Natural killer cell (primary cell): ENCODE data around the gene ERV3-1. TPM values are rescaled to one million over a fixed set of nuclear protein-coding genes. Genes with fewer than 3 reads are reported as not detected.
"Not testable (repeated sequence)": the region's sequence is repeated elsewhere in the genome, so short reads cannot be mapped to it uniquely, and the experiment has no call there.

Source experiments
- ATAC-seq, 3 donors: fragments of 150-1000 bp in 2 of 3; fragments of 200-7000 bp in 1 of 3; cut with Tn5 transposase; 1 replicate in 1 of 3; 2 replicates in 2 of 3; pipeline ENCODE4 v1.10.0; 2021; ENCODE audit warnings: mild to moderate bottlenecking in 2 of 3, moderate library complexity in 2 of 3
- DNase-seq, 2 donors: peaks; one replicate each; pipeline versions ENCODE4 v3.0.0 to v3.0.0-alpha.2; 2013 to 2021; ENCODE audit warnings: mixed read lengths in 1 of 2
- H3K27ac ChIP-seq: one replicate; pipeline ENCODE4 v1.5.1; 2013; ENCODE audit warnings: mild to moderate bottlenecking, low read length
- H3K27me3 ChIP-seq: one replicate; pipeline ENCODE4 v1.6.1; 2013; ENCODE audit warnings: low read length; ENCODE audit not compliant: control insufficient read depth, insufficient read depth
- H3K36me3 ChIP-seq: one replicate; pipeline ENCODE4 v1.6.1; 2013; ENCODE audit warnings: low read length; ENCODE audit not compliant: control insufficient read depth, insufficient read depth
- H3K4me1 ChIP-seq: one replicate; pipeline ENCODE4 v1.6.1; 2013; ENCODE audit warnings: low read length; ENCODE audit not compliant: control insufficient read depth, insufficient read depth
- H3K4me3 ChIP-seq: one replicate; pipeline ENCODE4 v1.5.1; 2013; ENCODE audit warnings: low read length
- H3K9me3 ChIP-seq: one replicate; pipeline ENCODE4 v1.6.1; 2013; ENCODE audit warnings: low read length; ENCODE audit not compliant: control insufficient read depth, insufficient read depth
- H3K27ac Mint-ChIP-seq, 2 donors: one replicate each; pipeline ENCODE4 v1.8.0; 2022; ENCODE audit warnings: mild to moderate bottlenecking in 2 of 2, mixed read lengths in 2 of 2, moderate library complexity in 1 of 2
- H3K27me3 Mint-ChIP-seq, 2 donors: one replicate each; pipeline ENCODE4 v1.8.0; 2022; ENCODE audit warnings: low read depth in 2 of 2, mixed read lengths in 2 of 2
- H3K36me3 Mint-ChIP-seq: one replicate; pipeline ENCODE4 v1.8.0; 2022; ENCODE audit warnings: mixed read lengths
- H3K4me1 Mint-ChIP-seq, 2 donors: one replicate each; pipeline ENCODE4 v1.8.0; 2022; ENCODE audit warnings: mixed read lengths in 2 of 2
- H3K4me3 Mint-ChIP-seq: one replicate; pipeline ENCODE4 v1.8.0; 2022; ENCODE audit warnings: mild to moderate bottlenecking, moderate library complexity, mixed read lengths
- H3K9me3 Mint-ChIP-seq, 2 donors: one replicate each; pipeline ENCODE4 v1.8.0; 2022; ENCODE audit warnings: mixed read lengths in 2 of 2
- WGBS: methylation state at CpG from one replicate; pipeline ENCODE4 v1.1.7; 2013; ENCODE audit warnings: missing lambda C conversion rate; ENCODE audit not compliant: insufficient coverage; 5-methylcytosine and 5-hydroxymethylcytosine counted together
- intact Hi-C: fragments of 100-400 bp; cut with micrococcal nuclease; formaldehyde crosslinking; loops from one replicate; pipeline ENCODE4 v1.14.2; 2022
- total RNA-seq, 4 donors: library from RNA; stranded (reverse); fragments of 120-200 nt in 1 of 4; gene quantifications; one replicate each; pipeline versions ENCODE4 v1.2.3 to v1.2.4, GENCODE V29; 2013 to 2022
- TF ChIP-seq, protein P1 (sequence below): fragments of 200-600 bp; IDR thresholded peaks from one replicate; pipeline ENCODE4 v1.8.0; 2022; ENCODE audit warnings: antibody characterized with exemption

ERV3-1 gene
- total RNA-seq, 3 donors from 2014 or later (not counting 1 experiment from before 2014, with no cell fraction given), result 26.3 to 35.1 (median 34.2) TPM

DNA sequence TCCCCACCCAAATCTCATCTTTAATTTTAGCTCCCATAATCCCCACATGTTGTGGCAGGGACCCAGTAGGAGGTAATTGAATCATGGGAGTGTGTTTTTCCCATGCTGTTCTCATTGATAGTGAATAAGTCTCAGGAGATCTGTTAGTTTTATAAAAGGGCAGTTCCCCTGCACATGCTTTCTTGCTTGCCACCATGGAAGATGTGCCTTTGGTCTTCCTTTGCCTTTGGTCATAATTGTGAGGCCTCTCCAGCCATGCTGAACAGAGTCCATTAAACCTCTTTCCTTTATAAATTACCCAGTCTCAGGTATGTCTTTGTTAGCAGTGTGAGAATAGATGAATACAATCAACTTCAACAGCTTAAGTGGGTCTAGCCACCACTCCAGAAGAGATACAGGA, 18.5 kb upstream of the ERV3-1 start:
- H3K4me3 Mint-ChIP-seq, H3K27me3 ChIP-seq, H3K9me3 ChIP-seq, H3K27ac Mint-ChIP-seq, H3K4me1 Mint-ChIP-seq, ATAC-seq, H3K36me3 ChIP-seq, H3K36me3 Mint-ChIP-seq, H3K9me3 Mint-ChIP-seq, H3K4me1 ChIP-seq, DNase-seq, intact Hi-C loops, H3K27ac ChIP-seq, H3K4me3 ChIP-seq, H3K27me3 Mint-ChIP-seq: not testable (repeated sequence)

- H3K4me3 ChIP-seq, H3K4me1 Mint-ChIP-seq, H3K9me3 Mint-ChIP-seq, H3K27me3 ChIP-seq, H3K4me1 ChIP-seq, DNase-seq, H3K27me3 Mint-ChIP-seq, ATAC-seq, H3K27ac Mint-ChIP-seq, H3K4me3 Mint-ChIP-seq, intact Hi-C loops, H3K36me3 ChIP-seq, H3K9me3 ChIP-seq, H3K36me3 Mint-ChIP-seq, H3K27ac ChIP-seq: not testable (repeated sequence)
- no CpG with 5 or more reads among the region's 3 CpGs for WGBS
Observed at GRCh38 chr7:65020978-65021377, 14.5 kb upstream of the ERV3-1 start.

DNA sequence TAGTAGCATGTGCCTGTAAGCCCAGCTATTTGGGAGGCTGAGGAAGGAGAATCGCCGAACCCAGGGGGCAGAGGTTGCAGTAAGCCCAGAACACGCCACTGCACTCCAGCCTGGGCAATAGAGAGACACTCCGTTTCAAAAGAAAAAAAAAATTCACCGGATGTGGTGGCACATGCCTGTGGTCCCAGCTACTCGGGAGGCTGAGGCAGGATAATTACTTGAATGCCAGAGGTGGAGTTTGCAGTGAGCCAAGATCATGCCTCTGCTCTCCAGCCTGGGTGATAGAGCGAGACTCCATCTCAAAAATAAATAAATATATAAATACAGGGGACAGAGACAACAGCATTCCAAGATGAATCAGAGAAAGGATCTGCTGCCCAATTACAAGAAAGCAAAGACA, 3.4 kb upstream of the ERV3-1 start:
- not testable (repeated sequence) for H3K9me3 ChIP-seq, H3K27me3 Mint-ChIP-seq, ATAC-seq, H3K9me3 Mint-ChIP-seq, H3K27ac ChIP-seq, H3K27me3 ChIP-seq, H3K27ac Mint-ChIP-seq, H3K4me3 Mint-ChIP-seq, H3K36me3 ChIP-seq, DNase-seq, H3K36me3 Mint-ChIP-seq, H3K4me3 ChIP-seq
- 93% methylated on average over 6 of the region's 7 CpGs for WGBS
- intact Hi-C loops, result loop anchor here (5.0 to 10.0 kb wide), 3 partner anchors 72 to 365 kb away; partner anchors contain the start of genes ZNF138 and ZNF92
- peaks cover 26% of the 10 kb centered on the region in 2 donors for H3K4me1 Mint-ChIP-seq
- H3K4me1 ChIP-seq, result peaks cover 13% of the 10 kb centered on the region

GRCh38 chr7:65009394-65009793, 2.9 kb upstream of the ERV3-1 start:
- not testable (repeated sequence) for H3K36me3 Mint-ChIP-seq, DNase-seq, H3K9me3 Mint-ChIP-seq, H3K27me3 ChIP-seq, ATAC-seq, H3K27me3 Mint-ChIP-seq, H3K9me3 ChIP-seq, H3K36me3 ChIP-seq, H3K27ac Mint-ChIP-seq, H3K27ac ChIP-seq, H3K4me3 Mint-ChIP-seq, H3K4me3 ChIP-seq
- 93% methylated on average over 2 of the region's 2 CpGs for WGBS
- peaks cover 13% of the 10 kb centered on the region for H3K4me1 ChIP-seq
- intact Hi-C loops, result loop anchor here (5.0 to 10.0 kb wide), 3 partner anchors 73 to 365 kb away; partner anchors contain the start of genes ZNF138 and ZNF92
- H3K4me1 Mint-ChIP-seq, result peaks cover 29 to 31% of the 10 kb centered on the region in 2 donors

DNA sequence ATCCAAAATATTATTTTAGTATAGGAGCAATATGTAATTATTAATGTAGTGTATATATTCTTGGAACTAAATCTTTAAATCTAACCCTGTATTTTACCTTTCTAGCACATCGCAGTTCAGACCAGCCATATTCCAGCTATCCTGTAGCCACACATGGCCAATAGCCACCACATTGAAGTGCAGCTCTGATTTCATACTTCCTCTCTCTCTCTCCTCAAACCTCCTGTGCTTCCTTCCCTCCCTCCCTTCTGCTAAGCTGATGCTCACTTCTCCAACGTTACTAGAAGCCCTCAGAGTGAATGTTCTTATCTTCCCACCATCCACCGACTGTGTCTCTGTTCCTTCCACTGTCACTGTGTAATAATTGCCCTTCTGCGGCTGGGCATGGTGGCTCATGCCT, 549 bp upstream of the ERV3-1 start:
- H3K9me3 ChIP-seq, H3K27me3 ChIP-seq, H3K27me3 Mint-ChIP-seq, H3K36me3 ChIP-seq, H3K9me3 Mint-ChIP-seq, H3K36me3 Mint-ChIP-seq: not testable (repeated sequence)
- H3K27ac Mint-ChIP-seq, result peak overlapping the region; percentile 93 to 96
- DNase-seq (peak in 1 of 2 donors; percentile 47), ATAC-seq (peak; percentile 11 to 22 (median 12))
- H3K4me3 Mint-ChIP-seq, result peak overlapping the region; percentile 95
- 12% methylated on average over 3 of the region's 4 CpGs for WGBS
- intact Hi-C loops, result loop anchor here (5.0 to 10.0 kb wide), 3 partner anchors 75 to 368 kb away; partner anchors contain the start of genes ZNF138 and ZNF92
- H3K27ac ChIP-seq, result peak overlapping the region; percentile 82
- H3K4me1 Mint-ChIP-seq, result peaks cover 44 to 50% of the 10 kb centered on the region in 2 donors
- peaks cover 13% of the 10 kb centered on the region for H3K4me1 ChIP-seq
- H3K4me3 ChIP-seq, result peak overlapping the region; percentile 85

DNA sequence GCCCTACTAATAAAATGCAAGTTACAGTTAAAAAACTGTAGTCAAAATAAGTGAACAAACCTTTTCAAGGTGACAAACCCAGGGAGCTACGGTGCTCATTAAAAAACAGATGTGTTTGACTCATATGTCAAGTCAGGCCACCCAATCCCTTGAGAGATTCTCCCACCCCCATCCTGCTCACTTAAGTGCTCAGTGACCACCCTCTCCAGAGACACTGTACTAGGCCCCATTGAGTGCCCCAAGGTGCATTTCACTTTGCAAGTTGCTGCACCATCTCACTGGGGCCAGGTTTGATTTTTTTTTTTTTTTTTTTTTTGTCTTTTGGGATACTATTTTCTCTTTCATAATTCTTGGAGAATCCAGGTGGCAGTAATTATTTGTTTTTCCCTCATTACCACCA, 1.9 kb downstream of the ERV3-1 start:
- Mint-ChIP-seq H3K4me1 (peaks cover 64 to 66% of the 10 kb centered on the region in 2 donors), H3K27ac (peak overlapping the region; percentile 93 to 96)
- ATAC-seq, result no peak

More for the DNA sequence above, 1.9 kb downstream of the ERV3-1 start:
- Mint-ChIP-seq H3K27me3 (no peaks in the 10 kb centered on the region), H3K36me3 (no peaks in the 10 kb centered on the region), H3K4me3 (peak overlapping the region; percentile 95), H3K9me3 (no peaks in the 10 kb centered on the region)
- WGBS, result 68% methylated on average over 1 of the region's 1 CpG
- DNase-seq, result no peak
- Histone ChIP-seq H3K27ac (no peak overlapping the region), H3K36me3 (peaks cover 6% of the 10 kb centered on the region), H3K9me3 (no peaks in the 10 kb centered on the region), H3K4me3 (no peak overlapping the region), H3K27me3 (no peaks in the 10 kb centered on the region), H3K4me1 (peaks cover 13% of the 10 kb centered on the region)
- TF ChIP-seq, protein P1, sequence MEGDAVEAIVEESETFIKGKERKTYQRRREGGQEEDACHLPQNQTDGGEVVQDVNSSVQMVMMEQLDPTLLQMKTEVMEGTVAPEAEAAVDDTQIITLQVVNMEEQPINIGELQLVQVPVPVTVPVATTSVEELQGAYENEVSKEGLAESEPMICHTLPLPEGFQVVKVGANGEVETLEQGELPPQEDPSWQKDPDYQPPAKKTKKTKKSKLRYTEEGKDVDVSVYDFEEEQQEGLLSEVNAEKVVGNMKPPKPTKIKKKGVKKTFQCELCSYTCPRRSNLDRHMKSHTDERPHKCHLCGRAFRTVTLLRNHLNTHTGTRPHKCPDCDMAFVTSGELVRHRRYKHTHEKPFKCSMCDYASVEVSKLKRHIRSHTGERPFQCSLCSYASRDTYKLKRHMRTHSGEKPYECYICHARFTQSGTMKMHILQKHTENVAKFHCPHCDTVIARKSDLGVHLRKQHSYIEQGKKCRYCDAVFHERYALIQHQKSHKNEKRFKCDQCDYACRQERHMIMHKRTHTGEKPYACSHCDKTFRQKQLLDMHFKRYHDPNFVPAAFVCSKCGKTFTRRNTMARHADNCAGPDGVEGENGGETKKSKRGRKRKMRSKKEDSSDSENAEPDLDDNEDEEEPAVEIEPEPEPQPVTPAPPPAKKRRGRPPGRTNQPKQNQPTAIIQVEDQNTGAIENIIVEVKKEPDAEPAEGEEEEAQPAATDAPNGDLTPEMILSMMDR, result no peak
- intact Hi-C loops, result loop anchor here (10.0 kb wide), 2 partner anchors 210 to 370 kb away; partner anchors contain the start of genes ZNF138 and ZNF92
